ENCODE measurements around the gene CCDC71L.

GRCh38 chr7:106629516-106629915 lies 31.4 kb downstream of the CCDC71L start:
- TF ChIP-seq CTCF (IDR thresholded peaks at IDR 0.05) (no peak), EZH2 (IDR thresholded peaks at IDR 0.05; ENCODE audit: borderline replicate concordance, insufficient read depth, low read depth, low read length, poor library complexity, severe bottlenecking) (no peak)
